IMR-90 (cell line): Measurements from ENCODE around the gene EPB41L1. TPM values are rescaled to one million over a fixed set of nuclear protein-coding genes. Genes with fewer than 3 reads are reported as not detected.

Source experiments
- ATAC-seq: fragments of 200-7000 bp; cut with Tn5 transposase; 2 replicates; pipeline ENCODE4 v1.9.1; 2020; ENCODE audit warnings: low read depth, mild to moderate bottlenecking, moderate library complexity
- BruUV-seq: library from RNA; stranded (reverse); fragments of 400-500 nt; replicated peaks from 2 replicates; lab custom pipeline; 2021; lab: Mats Ljungman, UMichigan
- CTCF ChIA-PET: fragments of 300-600 bp; formaldehyde crosslinking; extraction: SDS; loops from one replicate; lab custom pipeline; 2021; ENCODE audit warnings: antibody characterized with exemption; lab: Yijun Ruan, JAX
- POLR2A ChIA-PET: fragments of 300-600 bp; sonication (Branson Sonifier 250); formaldehyde crosslinking; loops from one replicate; lab custom pipeline; 2022; ENCODE audit warnings: antibody characterized with exemption; ENCODE audit not compliant: unreplicated experiment; lab: Charles Lee
- DNase-seq: peaks from one replicate; pipeline ENCODE4 v3.0.0; 2013
- H2AFZ ChIP-seq: replicated peaks from 2 replicates; pipeline ENCODE3; 2013; ENCODE audit warnings: low read length, mild to moderate bottlenecking; ENCODE audit not compliant: poor library complexity
- H2AK5ac ChIP-seq: 2 replicates; pipeline ENCODE4 v1.6.1; 2013; ENCODE audit warnings: low read depth, low read length, inconsistent platforms
- H2AK9ac ChIP-seq: replicated peaks from 2 replicates; pipeline ENCODE3; 2013; ENCODE audit warnings: mild to moderate bottlenecking, low read depth, low read length, moderate library complexity; ENCODE audit not compliant: poor library complexity
- H2BK120ac ChIP-seq: 2 replicates; pipeline ENCODE4 v1.6.1; 2013; ENCODE audit warnings: low read depth, low read length, inconsistent platforms
- H2BK15ac ChIP-seq: 3 replicates; pipeline ENCODE4 v1.6.1; 2013; ENCODE audit warnings: low read depth, low read length, inconsistent platforms
- H2BK20ac ChIP-seq: 2 replicates; pipeline ENCODE4 v1.6.1; 2013; ENCODE audit warnings: low read depth, mild to moderate bottlenecking, inconsistent platforms, low read length, moderate library complexity
- H2BK5ac ChIP-seq: 2 replicates; pipeline ENCODE4 v1.6.1; 2013; ENCODE audit warnings: mild to moderate bottlenecking, low read depth, low read length, inconsistent platforms; ENCODE audit not compliant: poor library complexity, severe bottlenecking
- H3K14ac ChIP-seq: replicated peaks from 2 replicates; pipeline ENCODE4 v1.6.1; 2013; ENCODE audit warnings: low read depth, low read length, inconsistent platforms
- H3K18ac ChIP-seq: 2 replicates; pipeline ENCODE4 v1.6.1; 2013; ENCODE audit warnings: low read depth, low read length, control low read depth
- H3K23ac ChIP-seq: 2 replicates; pipeline ENCODE4 v1.6.1; 2013; ENCODE audit warnings: low read depth, low read length, inconsistent platforms
- H3K27ac ChIP-seq: 2 replicates; pipeline ENCODE4 v1.5.1; 2013; ENCODE audit warnings: mild to moderate bottlenecking, control low read depth, low read length; ENCODE audit not compliant: insufficient read depth
- H3K27me3 ChIP-seq: 2 replicates; pipeline ENCODE4 v1.6.1; 2013; ENCODE audit warnings: low read length; ENCODE audit not compliant: control insufficient read depth, insufficient read depth
- H3K36me3 ChIP-seq: 2 replicates; pipeline ENCODE4 v1.6.1; 2013; ENCODE audit warnings: low read length, mixed read lengths; ENCODE audit not compliant: control insufficient read depth, insufficient read depth
- H3K4ac ChIP-seq: 2 replicates; pipeline ENCODE4 v1.6.1; 2013; ENCODE audit warnings: low read depth, low read length, inconsistent platforms
- H3K4me1 ChIP-seq: 2 replicates; pipeline ENCODE4 v1.6.1; 2013; ENCODE audit warnings: low read length, mixed read lengths; ENCODE audit not compliant: control insufficient read depth, insufficient read depth
- H3K4me2 ChIP-seq: 2 replicates; pipeline ENCODE4 v1.6.1; 2013; ENCODE audit warnings: low read depth, mild to moderate bottlenecking, control low read depth, low read length, moderate library complexity
- H3K4me3 ChIP-seq: 2 replicates; pipeline ENCODE4 v1.5.1; 2013; ENCODE audit warnings: low read depth, mild to moderate bottlenecking, control low read depth, low read length, moderate library complexity; ENCODE audit not compliant: insufficient read depth
- H3K56ac ChIP-seq: 2 replicates; pipeline ENCODE4 v1.6.1; 2013; ENCODE audit warnings: low read length, inconsistent platforms; ENCODE audit not compliant: insufficient read depth; ENCODE audit errors: extremely low read depth
- H3K79me1 ChIP-seq, 2 experiments: 2 replicates each; pipeline ENCODE4 v1.6.1; 2013; ENCODE audit warnings: low read length in 2 of 2, inconsistent platforms in 1 of 2, low read depth in 1 of 2
- H3K9ac ChIP-seq: 2 replicates; pipeline ENCODE4 v1.6.1; 2013; ENCODE audit warnings: low read depth, low read length, control low read depth
- H3K9me1 ChIP-seq: 2 replicates; pipeline ENCODE4 v1.6.1; 2013; ENCODE audit warnings: low read length, inconsistent platforms; ENCODE audit not compliant: insufficient read depth
- H3K9me3 ChIP-seq: 2 replicates; pipeline ENCODE4 v1.6.1; 2013; ENCODE audit warnings: low read length; ENCODE audit not compliant: control insufficient read depth, insufficient read depth
- H4K20me1 ChIP-seq: 2 replicates; pipeline ENCODE4 v1.6.1; 2013; ENCODE audit warnings: low read length, inconsistent platforms; ENCODE audit not compliant: insufficient read depth
- H4K5ac ChIP-seq: 2 replicates; pipeline ENCODE4 v1.6.1; 2013; ENCODE audit warnings: mild to moderate bottlenecking, low read depth, low read length, control low read depth
- H4K8ac ChIP-seq, 2 experiments: 2 replicates each; pipeline ENCODE4 v1.6.1; 2013; ENCODE audit warnings: low read depth in 2 of 2, low read length in 2 of 2, control low read depth in 1 of 2, inconsistent platforms in 1 of 2
- H4K91ac ChIP-seq: 2 replicates; pipeline ENCODE4 v1.6.1; 2013; ENCODE audit warnings: low read depth, low read length, inconsistent platforms; ENCODE audit not compliant: insufficient read depth
- BHLHE40 ChIP-seq: fragments of 150-350 bp; IDR thresholded peaks from 2 replicates; pipeline ENCODE4 v1.6.1; 2016; ENCODE audit warnings: mild to moderate bottlenecking, low read depth, low read length
- CEBPB ChIP-seq: IDR thresholded peaks from 2 replicates; pipeline ENCODE4 v1.6.1; 2012; ENCODE audit warnings: low read depth, low read length, improper control_type of control experiment
- MXI1 ChIP-seq: IDR thresholded peaks from 2 replicates; pipeline ENCODE4 v1.6.1; 2012; ENCODE audit warnings: low read depth, mild to moderate bottlenecking, low read length, moderate library complexity, borderline replicate concordance
- RCOR1 ChIP-seq: IDR thresholded peaks from 2 replicates; pipeline ENCODE4 v1.6.1; 2012; ENCODE audit warnings: mild to moderate bottlenecking, low read length, improper control_type of control experiment; ENCODE audit not compliant: insufficient replicate concordance
- WGBS, 2 experiments: methylation state at CpG; one replicate each; pipeline versions ENCODE4 v1.1.5 to v1.1.7; 2013; ENCODE audit warnings: missing lambda C conversion rate in 2 of 2; ENCODE audit not compliant: insufficient read length in 1 of 2; ENCODE audit errors: extremely low coverage in 2 of 2; 5-methylcytosine and 5-hydroxymethylcytosine counted together
- dilution Hi-C: fragments of 300-500 bp; cut with HindIII; formaldehyde crosslinking; loops from one replicate; pipeline ENCODE4 v1.14.3; 2018; ENCODE audit warnings: low sequenced_read_pairs; ENCODE audit not compliant: unreplicated experiment
- in situ Hi-C: fragments of 300-500 bp; cut with MboI; formaldehyde crosslinking; loops from 3 replicates; pipeline ENCODE4 v1.14.3; 2019; ENCODE audit warnings: low sequenced_read_pairs, inconsistent platforms, mixed read lengths
- intact Hi-C: fragments of 100-400 bp; cut with micrococcal nuclease; formaldehyde crosslinking; loops from 2 replicates; pipeline ENCODE4 v1.10.0; 2022
- polyA plus RNA-seq, 3 experiments: library from polyadenylated mRNA; depleted of rRNA; stranded (reverse); fragments of >200 nt; gene quantifications; 2 replicates each; pipeline ENCODE4 v1.2.3, GENCODE V29; 2012; ENCODE audit warnings: low replicate concordance in 1 of 3
- total RNA-seq: library from RNA; depleted of rRNA; stranded (reverse); fragments of >200 nt; gene quantifications from 2 replicates; pipeline ENCODE4 v1.2.3, GENCODE V29; 2012
- TF ChIP-seq, protein P1 (sequence below): conservative IDR thresholded peaks from 2 replicates; pipeline ENCODE4 v1.5.1; 2012; ENCODE audit warnings: mild to moderate bottlenecking, low read depth, low read length, improper control_type of control experiment
- TF ChIP-seq, protein P2 (sequence below): fragments of 150-350 bp; IDR thresholded peaks from 2 replicates; pipeline ENCODE4 v1.6.1; 2017; ENCODE audit warnings: mild to moderate bottlenecking, antibody characterized with exemption, low read length, low read depth

Gene EPB41L1
- total and polyA plus RNA-seq, 2 of the 4 experiments (the other 2 are of a cell fraction): 12.5 to 33.7 TPM

DNA sequence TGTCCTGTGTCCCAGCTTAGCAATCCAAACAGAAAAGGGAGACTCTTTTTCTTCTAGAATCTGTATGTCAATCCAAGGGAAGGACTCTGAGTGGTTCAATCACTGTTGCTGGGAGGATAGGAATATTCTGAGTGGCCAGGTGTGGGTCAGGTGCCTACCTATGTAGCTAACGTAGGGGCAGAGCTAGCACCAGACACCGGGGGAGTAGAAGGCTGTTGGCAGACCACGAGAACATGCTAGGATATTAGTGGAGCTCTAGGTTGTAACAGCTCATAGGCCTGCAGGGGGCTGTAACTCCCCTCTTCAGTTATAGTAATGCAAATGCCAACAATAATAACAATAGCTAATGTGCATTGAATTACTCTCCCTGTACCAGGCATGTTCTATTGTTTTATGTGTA lies 39.8 kb upstream of the EPB41L1 start:
- H3K4me1 ChIP-seq: peaks cover 3% of the 10 kb centered on the region; the same call in 1 of the 2 replicates
- H4K91ac ChIP-seq: no peak overlapping the region
- H2BK15ac ChIP-seq: no peak overlapping the region
- H3K27ac ChIP-seq: no peak overlapping the region
- H4K20me1 ChIP-seq: 0 out of 2 replicates have a peak, but pooled peaks cover 3% of the 10 kb centered on the region
- no peak overlapping the region for H3K4ac ChIP-seq
- no peaks in the 10 kb centered on the region for H3K79me1 ChIP-seq
- no peak overlapping the region for H2AFZ ChIP-seq
- H3K9me3 ChIP-seq: no peaks in the 10 kb centered on the region
- in situ Hi-C loops (no loop called here), dilution Hi-C loops (no loop called here), intact Hi-C loops (no loop called here)
- no peak overlapping the region for H2BK20ac ChIP-seq
- POLR2A ChIA-PET: no interaction called here
- H2BK5ac ChIP-seq: no peak overlapping the region
- H3K9ac ChIP-seq: no peak overlapping the region
- no peak overlapping the region for H4K8ac ChIP-seq
- H3K4me2 ChIP-seq: no peak overlapping the region
- no TSS peak for BruUV-seq
- no peak overlapping the region for H4K5ac ChIP-seq
- H3K23ac ChIP-seq: no peak overlapping the region
- ATAC-seq (no peak), DNase-seq (no peak)
- H2AK5ac ChIP-seq: no peak overlapping the region
- no peak overlapping the region for H2AK9ac ChIP-seq
- no CpG with 5 or more reads among the region's 3 CpGs for WGBS, 2 experiments
- H3K18ac ChIP-seq: no peak overlapping the region
- peaks cover 4% of the 10 kb centered on the region for H3K9me1 ChIP-seq
- peaks cover 36% of the 10 kb centered on the region for H3K27me3 ChIP-seq
- H3K14ac ChIP-seq: no peak overlapping the region
- TF ChIP-seq RCOR1 (no peak), BHLHE40 (no peak), CEBPB (no peak), MXI1 (no peak)
- TF ChIP-seq, protein P1, sequence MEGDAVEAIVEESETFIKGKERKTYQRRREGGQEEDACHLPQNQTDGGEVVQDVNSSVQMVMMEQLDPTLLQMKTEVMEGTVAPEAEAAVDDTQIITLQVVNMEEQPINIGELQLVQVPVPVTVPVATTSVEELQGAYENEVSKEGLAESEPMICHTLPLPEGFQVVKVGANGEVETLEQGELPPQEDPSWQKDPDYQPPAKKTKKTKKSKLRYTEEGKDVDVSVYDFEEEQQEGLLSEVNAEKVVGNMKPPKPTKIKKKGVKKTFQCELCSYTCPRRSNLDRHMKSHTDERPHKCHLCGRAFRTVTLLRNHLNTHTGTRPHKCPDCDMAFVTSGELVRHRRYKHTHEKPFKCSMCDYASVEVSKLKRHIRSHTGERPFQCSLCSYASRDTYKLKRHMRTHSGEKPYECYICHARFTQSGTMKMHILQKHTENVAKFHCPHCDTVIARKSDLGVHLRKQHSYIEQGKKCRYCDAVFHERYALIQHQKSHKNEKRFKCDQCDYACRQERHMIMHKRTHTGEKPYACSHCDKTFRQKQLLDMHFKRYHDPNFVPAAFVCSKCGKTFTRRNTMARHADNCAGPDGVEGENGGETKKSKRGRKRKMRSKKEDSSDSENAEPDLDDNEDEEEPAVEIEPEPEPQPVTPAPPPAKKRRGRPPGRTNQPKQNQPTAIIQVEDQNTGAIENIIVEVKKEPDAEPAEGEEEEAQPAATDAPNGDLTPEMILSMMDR: no peak
- TF ChIP-seq, protein P2, sequence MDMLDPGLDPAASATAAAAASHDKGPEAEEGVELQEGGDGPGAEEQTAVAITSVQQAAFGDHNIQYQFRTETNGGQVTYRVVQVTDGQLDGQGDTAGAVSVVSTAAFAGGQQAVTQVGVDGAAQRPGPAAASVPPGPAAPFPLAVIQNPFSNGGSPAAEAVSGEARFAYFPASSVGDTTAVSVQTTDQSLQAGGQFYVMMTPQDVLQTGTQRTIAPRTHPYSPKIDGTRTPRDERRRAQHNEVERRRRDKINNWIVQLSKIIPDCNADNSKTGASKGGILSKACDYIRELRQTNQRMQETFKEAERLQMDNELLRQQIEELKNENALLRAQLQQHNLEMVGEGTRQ: no peak
- no peak overlapping the region for H3K56ac ChIP-seq
- CTCF ChIA-PET: no interaction called here
- H3K4me3 ChIP-seq: no peak overlapping the region
- no peak overlapping the region for H2BK120ac ChIP-seq
- H3K36me3 ChIP-seq: no peaks in the 10 kb centered on the region
